HepG2 (cell line): ENCODE data around the gene SEC31B. TPM values are rescaled to one million over a fixed set of nuclear protein-coding genes. Genes with fewer than 3 reads are reported as not detected.

ENCODE experiments used
- CREB1 ChIP-seq, 2 experiments: fragments of 450-650 bp in 1 of 2; IDR thresholded peaks; 2 replicates each; pipeline ENCODE4 v1.6.1; 2016 to 2017; ENCODE audit warnings: control low read depth in 1 of 2, mild to moderate bottlenecking in 1 of 2, missing compliant biosample characterization in 1 of 2, missing genetic modification characterization in 1 of 2
- CTCF ChIP-seq: sonication (generic); formaldehyde crosslinking; IDR thresholded peaks from 2 replicates; pipeline ENCODE4 v1.5.0; 2020; ENCODE audit warnings: mild to moderate bottlenecking, missing genetic modification reagents, moderate library complexity
- E2F5 ChIP-seq: sonication (generic); formaldehyde crosslinking; conservative IDR thresholded peaks from 2 replicates; pipeline ENCODE4 v1.4.0; 2020; ENCODE audit warnings: missing genetic modification reagents
- KAT7 ChIP-seq: IDR thresholded peaks from 2 replicates; pipeline ENCODE4 v1.6.1; 2018; ENCODE audit warnings: borderline replicate concordance, missing compliant biosample characterization
- KLF15 ChIP-seq: sonication (generic); formaldehyde crosslinking; IDR thresholded peaks from 2 replicates; pipeline ENCODE4 v1.8.1; 2023; ENCODE audit warnings: borderline replicate concordance, mild to moderate bottlenecking, inconsistent platforms, missing genetic modification reagents, mixed read lengths
- MTF2 ChIP-seq: sonication (generic); formaldehyde crosslinking; IDR thresholded peaks from 2 replicates; pipeline ENCODE4 v1.5.0; 2020; ENCODE audit warnings: missing genetic modification reagents, borderline replicate concordance
- SP1 ChIP-seq, 2 experiments: fragments of 450-650 bp in 1 of 2; sonication (generic) in 1 of 2; formaldehyde crosslinking in 1 of 2; IDR thresholded peaks; 2 replicates each; pipeline versions ENCODE4 v1.4.0 to v1.6.1; 2016 to 2020; ENCODE audit warnings: missing genetic modification reagents in 1 of 2
- SP2 ChIP-seq: sonication (generic); formaldehyde crosslinking; IDR thresholded peaks from 2 replicates; pipeline ENCODE4 v1.5.1; 2020; ENCODE audit warnings: mild to moderate bottlenecking, missing genetic modification reagents
- SRSF1 ChIP-seq: fragments of 200-400 bp; formaldehyde crosslinking; optimal IDR thresholded peaks from 2 replicates; pipeline ENCODE3; 2017; ENCODE audit warnings: mild to moderate bottlenecking, low read depth, low read length, moderate library complexity
- YY1 ChIP-seq: IDR thresholded peaks from 2 replicates; pipeline ENCODE4 v1.6.1; 2011; ENCODE audit warnings: low read length, low read depth, moderate library complexity, mild to moderate bottlenecking; ENCODE audit not compliant: insufficient read depth, insufficient replicate concordance
- ZNF124 ChIP-seq: sonication (generic); formaldehyde crosslinking; IDR thresholded peaks from 2 replicates; pipeline ENCODE4 v1.4.0; 2020; ENCODE audit warnings: missing genetic modification reagents
- ZNF432 ChIP-seq: sonication (generic); formaldehyde crosslinking; IDR thresholded peaks from 2 replicates; pipeline ENCODE4 v1.5.0; 2020; ENCODE audit warnings: missing genetic modification reagents, mild to moderate bottlenecking, borderline replicate concordance
- ZNF460 ChIP-seq: sonication (generic); formaldehyde crosslinking; IDR thresholded peaks from 2 replicates; pipeline ENCODE4 v1.5.1; 2020; ENCODE audit warnings: missing genetic modification reagents, mild to moderate bottlenecking, borderline replicate concordance
- ZNF766 ChIP-seq: sonication (generic); formaldehyde crosslinking; IDR thresholded peaks from 2 replicates; pipeline ENCODE4 v1.5.0; 2020; ENCODE audit warnings: missing genetic modification reagents, borderline replicate concordance
- ZSCAN12 ChIP-seq: sonication (generic); formaldehyde crosslinking; IDR thresholded peaks from 2 replicates; pipeline ENCODE4 v1.9.0; 2021; ENCODE audit warnings: mild to moderate bottlenecking, missing genetic modification reagents
- polyA plus RNA-seq, 8 experiments: library from polyadenylated mRNA; depleted of rRNA in 3 of 8; stranded (reverse) in 7 of 8; unstranded in 1 of 8; fragments of >200 nt; fragmentation: Illumina TruSeq in 4 of 8; extraction: Trizol in 4 of 8; gene quantifications; 2 replicates each; pipeline versions ENCODE4 v1.2.1 to v1.2.3, GENCODE V29; 2011 to 2016; ENCODE audit warnings: low read depth in 4 of 8, missing spikeins in 1 of 8, mixed read lengths in 1 of 8; ENCODE audit not compliant: insufficient read depth in 1 of 8
- total RNA-seq, 5 experiments: library from RNA; depleted of rRNA; stranded (reverse); fragments of >200 nt; fragmentation: Illumina TruSeq; extraction: Trizol; gene quantifications; 2 replicates each; pipeline ENCODE4 v1.2.3, GENCODE V29; 2016; ENCODE audit warnings: low read depth in 1 of 5
- TF ChIP-seq, protein P1 (sequence below): sonication (generic); formaldehyde crosslinking; conservative IDR thresholded peaks from 2 replicates; pipeline ENCODE4 v1.4.0; 2020; ENCODE audit warnings: mild to moderate bottlenecking, missing genetic modification reagents, moderate library complexity
- TF ChIP-seq, protein P2 (sequence below): sonication (generic); formaldehyde crosslinking; IDR thresholded peaks from 2 replicates; pipeline ENCODE4 v1.4.0; 2020; ENCODE audit warnings: missing genetic modification reagents
- TF ChIP-seq, protein P3 (sequence below): IDR thresholded peaks from 2 replicates; pipeline ENCODE4 v1.6.1; 2016; ENCODE audit warnings: control low read depth
- TF ChIP-seq, protein P4 (sequence below): IDR thresholded peaks from 2 replicates; pipeline ENCODE4 v1.6.1; 2016; ENCODE audit warnings: low read depth, borderline replicate concordance

The SEC31B gene
- total and polyA plus RNA-seq, 2 of the 13 experiments (the other 11 are each of a cell fraction or from before 2014, with no cell fraction given): 2.0 to 8.3 TPM

GRCh38 chr10:100481462-100482081, 38.1 kb downstream of the SEC31B start (continued):
- TF ChIP-seq SP2 (CRISPR knock-in tag) (no peak), KAT7 (CRISPR knock-in tag) (no peak), CTCF (CRISPR knock-in tag) (no peak), KLF15 (CRISPR knock-in tag) (no peak), ZSCAN12 (CRISPR knock-in tag) (no peak), ZNF432 (CRISPR knock-in tag) (no peak), ZNF124 (no peak), YY1 (no peak), ZNF766 (CRISPR knock-in tag) (no peak), MTF2 (CRISPR knock-in tag) (no peak), E2F5 (CRISPR knock-in tag) (no peak), SRSF1 (peak; percentile 51), SP1 (IDR thresholded peaks at IDR 0.05) (no peak), SP1 (CRISPR knock-in tag; IDR thresholded peaks at IDR 0.05) (0 out of 2 replicates have a peak, but pooled peaks have one; percentile 49), ZNF460 (CRISPR knock-in tag) (no peak), CREB1 (IDR thresholded peaks at IDR 0.05) (peak; percentile 90), CREB1 (CRISPR knock-in tag; IDR thresholded peaks at IDR 0.05) (peak; percentile 98)
- TF ChIP-seq, protein P1, sequence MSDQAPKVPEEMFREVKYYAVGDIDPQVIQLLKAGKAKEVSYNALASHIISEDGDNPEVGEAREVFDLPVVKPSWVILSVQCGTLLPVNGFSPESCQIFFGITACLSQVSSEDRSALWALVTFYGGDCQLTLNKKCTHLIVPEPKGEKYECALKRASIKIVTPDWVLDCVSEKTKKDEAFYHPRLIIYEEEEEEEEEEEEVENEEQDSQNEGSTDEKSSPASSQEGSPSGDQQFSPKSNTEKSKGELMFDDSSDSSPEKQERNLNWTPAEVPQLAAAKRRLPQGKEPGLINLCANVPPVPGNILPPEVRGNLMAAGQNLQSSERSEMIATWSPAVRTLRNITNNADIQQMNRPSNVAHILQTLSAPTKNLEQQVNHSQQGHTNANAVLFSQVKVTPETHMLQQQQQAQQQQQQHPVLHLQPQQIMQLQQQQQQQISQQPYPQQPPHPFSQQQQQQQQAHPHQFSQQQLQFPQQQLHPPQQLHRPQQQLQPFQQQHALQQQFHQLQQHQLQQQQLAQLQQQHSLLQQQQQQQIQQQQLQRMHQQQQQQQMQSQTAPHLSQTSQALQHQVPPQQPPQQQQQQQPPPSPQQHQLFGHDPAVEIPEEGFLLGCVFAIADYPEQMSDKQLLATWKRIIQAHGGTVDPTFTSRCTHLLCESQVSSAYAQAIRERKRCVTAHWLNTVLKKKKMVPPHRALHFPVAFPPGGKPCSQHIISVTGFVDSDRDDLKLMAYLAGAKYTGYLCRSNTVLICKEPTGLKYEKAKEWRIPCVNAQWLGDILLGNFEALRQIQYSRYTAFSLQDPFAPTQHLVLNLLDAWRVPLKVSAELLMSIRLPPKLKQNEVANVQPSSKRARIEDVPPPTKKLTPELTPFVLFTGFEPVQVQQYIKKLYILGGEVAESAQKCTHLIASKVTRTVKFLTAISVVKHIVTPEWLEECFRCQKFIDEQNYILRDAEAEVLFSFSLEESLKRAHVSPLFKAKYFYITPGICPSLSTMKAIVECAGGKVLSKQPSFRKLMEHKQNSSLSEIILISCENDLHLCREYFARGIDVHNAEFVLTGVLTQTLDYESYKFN (CRISPR knock-in tag): no peak
- TF ChIP-seq, protein P2, sequence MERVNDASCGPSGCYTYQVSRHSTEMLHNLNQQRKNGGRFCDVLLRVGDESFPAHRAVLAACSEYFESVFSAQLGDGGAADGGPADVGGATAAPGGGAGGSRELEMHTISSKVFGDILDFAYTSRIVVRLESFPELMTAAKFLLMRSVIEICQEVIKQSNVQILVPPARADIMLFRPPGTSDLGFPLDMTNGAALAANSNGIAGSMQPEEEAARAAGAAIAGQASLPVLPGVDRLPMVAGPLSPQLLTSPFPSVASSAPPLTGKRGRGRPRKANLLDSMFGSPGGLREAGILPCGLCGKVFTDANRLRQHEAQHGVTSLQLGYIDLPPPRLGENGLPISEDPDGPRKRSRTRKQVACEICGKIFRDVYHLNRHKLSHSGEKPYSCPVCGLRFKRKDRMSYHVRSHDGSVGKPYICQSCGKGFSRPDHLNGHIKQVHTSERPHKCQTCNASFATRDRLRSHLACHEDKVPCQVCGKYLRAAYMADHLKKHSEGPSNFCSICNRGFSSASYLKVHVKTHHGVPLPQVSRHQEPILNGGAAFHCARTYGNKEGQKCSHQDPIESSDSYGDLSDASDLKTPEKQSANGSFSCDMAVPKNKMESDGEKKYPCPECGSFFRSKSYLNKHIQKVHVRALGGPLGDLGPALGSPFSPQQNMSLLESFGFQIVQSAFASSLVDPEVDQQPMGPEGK: no peak
- TF ChIP-seq, protein P3, sequence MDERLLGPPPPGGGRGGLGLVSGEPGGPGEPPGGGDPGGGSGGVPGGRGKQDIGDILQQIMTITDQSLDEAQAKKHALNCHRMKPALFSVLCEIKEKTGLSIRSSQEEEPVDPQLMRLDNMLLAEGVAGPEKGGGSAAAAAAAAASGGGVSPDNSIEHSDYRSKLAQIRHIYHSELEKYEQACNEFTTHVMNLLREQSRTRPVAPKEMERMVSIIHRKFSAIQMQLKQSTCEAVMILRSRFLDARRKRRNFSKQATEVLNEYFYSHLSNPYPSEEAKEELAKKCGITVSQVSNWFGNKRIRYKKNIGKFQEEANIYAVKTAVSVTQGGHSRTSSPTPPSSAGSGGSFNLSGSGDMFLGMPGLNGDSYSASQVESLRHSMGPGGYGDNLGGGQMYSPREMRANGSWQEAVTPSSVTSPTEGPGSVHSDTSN (CRISPR knock-in tag): no peak
- TF ChIP-seq, protein P4, sequence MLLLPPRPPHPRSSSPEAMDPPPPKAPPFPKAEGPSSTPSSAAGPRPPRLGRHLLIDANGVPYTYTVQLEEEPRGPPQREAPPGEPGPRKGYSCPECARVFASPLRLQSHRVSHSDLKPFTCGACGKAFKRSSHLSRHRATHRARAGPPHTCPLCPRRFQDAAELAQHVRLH (CRISPR knock-in tag): no peak
